ENCODE measurements around the gene NTN1.

DNA sequence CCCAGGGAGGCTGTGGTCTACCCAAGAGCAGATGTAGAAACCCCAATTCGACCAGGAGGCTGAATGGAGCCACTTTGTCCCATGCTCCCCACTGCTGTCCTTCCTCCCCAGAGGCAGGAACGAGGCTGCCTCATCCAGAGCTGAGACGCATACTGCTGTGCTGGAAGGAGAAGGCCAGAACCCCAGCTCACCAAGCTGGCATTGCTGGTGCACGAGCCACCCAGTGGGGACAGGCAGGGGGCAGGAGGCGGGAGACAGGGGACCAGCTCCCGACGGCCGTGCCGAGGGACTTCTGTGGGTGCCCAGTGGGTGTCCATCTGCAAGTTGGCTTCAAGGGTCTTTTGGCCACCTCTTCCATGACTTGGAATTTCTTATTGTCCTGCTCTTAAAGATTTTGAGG is 66.6 kb downstream of the NTN1 start:
- TF ChIP-seq CTCF (IDR thresholded peaks at IDR 0.05) (no peak), EZH2 (IDR thresholded peaks at IDR 0.05) (no peak)
